Measurements from ENCODE around the gene TMEM141.

- TF ChIP-seq CTCF (IDR thresholded peaks at IDR 0.05), result no peak
- TF ChIP-seq POLR2A (IDR thresholded peaks at IDR 0.05), result no peak
Measured at GRCh38 chr9:136743639-136744211, 47.4 kb upstream of the TMEM141 start.
